Inflammatory macrophage (primary cell): Measurements from ENCODE around the gene SCAMP4.
A peak's percentile ranks its signal among the peaks of the same experiment; 100 is the strongest.
"Not testable (repeated sequence)": the region's sequence is repeated elsewhere in the genome, so short reads cannot be mapped to it uniquely, and the experiment has no call there.

Experiments used
- DNase-seq, 2 donors: peaks; one replicate each; pipeline ENCODE4 v3.0.0-alpha.2; 2020 to 2022

The SCAMP4 gene

GRCh38 chr19:1866693-1867348, 38.4 kb upstream of the SCAMP4 start:
- no peak for DNase-seq

- DNase-seq: no peak
Observed at GRCh38 chr19:1867349-1867724, 37.9 kb upstream of the SCAMP4 start.

GRCh38 chr19:1868971-1869370, 36.2 kb upstream of the SCAMP4 start:
- DNase-seq: no peak

GRCh38 chr19:1871140-1871597, 34.0 kb upstream of the SCAMP4 start:
- DNase-seq: no peak

GRCh38 chr19:1871630-1872029, 33.6 kb upstream of the SCAMP4 start:
- DNase-seq: no peak

GRCh38 chr19:1872807-1873523, 32.2 kb upstream of the SCAMP4 start:
- DNase-seq: no peak

GRCh38 chr19:1873524-1874473, 31.4 kb upstream of the SCAMP4 start:
- DNase-seq: no peak

GRCh38 chr19:1874554-1875185, 30.5 kb upstream of the SCAMP4 start:
- peak; percentile 53 to 57 for DNase-seq

- not testable (repeated sequence) for DNase-seq
Observed at GRCh38 chr19:1875265-1875645, 29.9 kb upstream of the SCAMP4 start.

GRCh38 chr19:1875646-1876495, 29.3 kb upstream of the SCAMP4 start:
- DNase-seq: peak; percentile 93 to 95

GRCh38 chr19:1876496-1877279, 28.5 kb upstream of the SCAMP4 start:
- not testable (repeated sequence) for DNase-seq

- not testable (repeated sequence) for DNase-seq
Observed at GRCh38 chr19:1877280-1877660, 27.9 kb upstream of the SCAMP4 start.

GRCh38 chr19:1878583-1878982, 26.6 kb upstream of the SCAMP4 start:
- DNase-seq: not testable (repeated sequence)

- not testable (repeated sequence) for DNase-seq
Observed at GRCh38 chr19:1879982-1880381, 25.2 kb upstream of the SCAMP4 start.

- DNase-seq: no peak
Observed at GRCh38 chr19:1880611-1881392, 24.4 kb upstream of the SCAMP4 start.

GRCh38 chr19:1881393-1882088, 23.7 kb upstream of the SCAMP4 start:
- not testable (repeated sequence) for DNase-seq

GRCh38 chr19:1882089-1882785, 23.0 kb upstream of the SCAMP4 start:
- no peak for DNase-seq
